NCI-H748 (cell line): ENCODE measurements around the gene RASA3.
"Not testable (repeated sequence)": the region's sequence is repeated elsewhere in the genome, so short reads cannot be mapped to it uniquely, and the experiment has no call there.

Experiments used
- DNase-seq: peaks from one replicate; lab custom pipeline; 2025; ENCODE audit not compliant: unreplicated experiment; lab: John Stamatoyannopoulos, UW

RASA3 gene

DNA sequence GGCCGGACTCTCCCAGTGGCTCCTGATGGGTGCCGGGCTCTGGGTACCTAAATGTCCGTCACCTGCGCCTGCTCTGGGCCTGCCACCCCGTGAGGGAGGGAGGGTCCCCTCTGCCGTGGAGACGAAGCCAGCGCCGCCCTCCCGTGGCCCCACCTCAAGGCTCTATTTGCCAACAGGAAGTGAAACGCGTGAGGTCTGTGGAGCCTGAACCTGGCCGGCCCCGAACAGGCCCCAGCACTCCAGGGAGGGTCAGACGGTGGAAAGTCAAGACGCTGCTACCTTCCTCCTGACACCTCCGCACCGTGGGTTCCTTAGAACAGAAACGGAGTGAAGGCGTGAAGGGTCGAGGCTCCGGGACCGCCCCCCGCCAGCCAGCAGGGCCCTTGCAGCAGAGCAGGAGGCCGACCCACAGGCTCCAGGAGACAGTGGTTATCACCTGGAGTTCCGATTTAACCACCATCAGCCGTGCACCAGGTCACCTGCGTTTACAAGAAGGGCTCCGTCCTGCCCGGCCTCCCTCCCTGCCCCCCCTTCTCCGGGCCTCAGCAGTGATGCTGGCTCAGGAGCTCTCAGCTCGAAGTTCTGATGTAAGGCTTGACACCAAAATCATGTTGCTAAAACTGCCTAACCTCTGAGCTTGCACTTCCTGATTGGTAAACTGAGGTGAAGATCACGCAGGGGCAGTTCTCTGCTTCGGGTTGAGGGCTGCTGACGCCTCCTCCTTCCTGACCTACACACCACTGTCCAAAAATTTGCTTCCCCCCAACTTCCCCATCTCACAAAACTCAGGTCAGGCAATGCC is 107.6 kb downstream of the RASA3 start:
- no peak for DNase-seq

GRCh38 chr13:114023716-114024602 is 108.5 kb downstream of the RASA3 start:
- DNase-seq, result no peak

DNA sequence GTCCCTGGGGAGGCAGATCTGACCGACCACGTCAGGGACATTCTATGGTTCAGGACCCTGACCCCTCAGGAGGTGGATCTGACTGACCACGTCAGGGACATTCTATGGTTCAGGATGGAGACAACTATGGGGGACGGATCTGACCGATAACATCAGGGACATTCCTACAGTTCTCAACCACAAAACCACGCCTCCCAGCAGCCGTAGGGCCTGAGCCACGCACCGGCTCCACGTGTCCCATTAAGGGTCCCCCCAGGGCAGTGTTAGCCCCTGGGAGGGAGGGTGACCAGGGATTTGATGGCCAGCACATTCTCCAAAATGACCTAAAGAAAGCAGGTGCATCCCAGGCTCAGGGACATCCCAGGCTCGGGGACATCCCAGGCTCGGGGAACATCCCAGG is 109.5 kb downstream of the RASA3 start:
- no peak for DNase-seq

DNA sequence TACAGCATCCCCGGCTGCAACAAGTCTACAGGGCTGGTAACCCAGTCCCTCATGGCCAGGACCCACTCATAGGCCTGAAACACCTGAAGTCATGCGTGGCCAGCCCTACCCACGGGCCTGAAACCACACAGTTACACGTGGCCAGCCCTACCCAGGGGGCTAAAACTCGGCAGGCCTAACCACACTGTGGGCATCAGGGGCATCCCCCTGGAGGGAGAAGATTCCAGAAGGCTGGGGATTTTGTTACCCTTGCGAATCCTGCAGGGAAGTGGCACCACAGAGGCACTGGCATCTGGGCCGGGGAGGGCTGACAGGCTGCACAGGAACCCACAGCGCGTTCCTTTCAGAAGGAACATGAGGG is 110.1 kb downstream of the RASA3 start:
- no peak for DNase-seq

DNA sequence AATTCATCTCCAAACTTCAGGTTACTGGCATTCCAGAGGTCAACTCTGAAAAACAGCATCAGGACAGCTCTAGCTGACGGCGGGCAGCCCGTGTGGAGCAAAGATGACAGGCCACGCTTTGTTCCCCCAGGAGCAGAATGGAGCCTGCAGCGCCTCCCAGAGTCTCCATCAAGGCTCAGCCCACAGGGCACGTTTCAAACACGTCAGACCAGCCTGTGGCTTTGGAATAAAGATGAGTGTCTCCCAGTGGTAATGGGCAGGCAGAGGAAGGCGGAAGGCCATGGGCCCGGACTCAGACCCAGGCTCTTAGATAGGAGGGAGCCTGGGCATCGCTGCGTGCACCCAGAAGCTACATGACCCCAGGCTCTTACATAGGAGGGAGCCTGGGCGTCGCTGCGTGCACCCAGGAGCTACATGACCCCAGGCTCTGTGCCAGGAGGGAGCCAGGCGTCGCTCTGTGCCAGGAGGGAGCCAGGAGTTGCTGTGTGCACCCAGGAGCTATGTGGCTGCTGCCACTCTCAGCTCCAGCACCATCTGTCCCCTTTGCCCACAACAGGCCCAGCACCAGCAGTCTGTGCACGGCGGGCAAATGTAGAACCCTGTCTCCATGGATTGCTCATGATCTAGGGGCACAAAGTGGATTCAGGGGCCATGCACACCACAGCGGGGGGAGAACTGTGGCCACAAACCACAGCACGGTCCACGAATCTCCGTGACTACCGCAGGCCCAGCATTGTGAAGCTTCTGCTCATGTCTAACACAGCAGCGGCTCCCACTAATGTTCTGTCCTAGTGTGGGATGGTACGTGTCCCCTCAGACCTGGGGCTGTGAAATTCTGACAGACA is 110.7 kb downstream of the RASA3 start:
- DNase-seq, result no peak

GRCh38 chr13:114020750-114021463 is 111.5 kb downstream of the RASA3 start:
- no peak for DNase-seq

- DNase-seq, result not testable (repeated sequence)
These were observed 112.3 kb downstream of the RASA3 start for GRCh38 chr13:114020134-114020533.

DNA sequence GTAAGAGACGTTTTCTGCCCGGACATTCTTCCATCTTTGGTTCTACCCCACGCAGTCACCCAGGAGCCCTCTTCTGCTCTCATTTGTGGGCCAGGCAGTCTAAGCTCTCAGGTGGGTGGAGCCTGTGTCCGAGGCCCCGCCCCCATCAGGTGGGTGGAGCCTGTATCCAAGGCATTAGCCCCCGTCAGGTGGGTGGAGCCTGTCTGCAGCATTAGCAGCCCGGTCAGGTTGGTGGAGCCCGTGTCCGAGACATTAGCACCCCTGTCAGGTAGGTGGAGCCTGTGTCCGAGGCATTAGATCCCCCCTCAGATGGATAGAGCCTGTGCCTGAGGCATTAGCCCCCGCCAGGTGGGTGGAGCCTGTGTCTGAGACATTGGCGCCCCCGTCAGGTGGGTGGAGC is 113.1 kb downstream of the RASA3 start:
- no peak for DNase-seq

DNA sequence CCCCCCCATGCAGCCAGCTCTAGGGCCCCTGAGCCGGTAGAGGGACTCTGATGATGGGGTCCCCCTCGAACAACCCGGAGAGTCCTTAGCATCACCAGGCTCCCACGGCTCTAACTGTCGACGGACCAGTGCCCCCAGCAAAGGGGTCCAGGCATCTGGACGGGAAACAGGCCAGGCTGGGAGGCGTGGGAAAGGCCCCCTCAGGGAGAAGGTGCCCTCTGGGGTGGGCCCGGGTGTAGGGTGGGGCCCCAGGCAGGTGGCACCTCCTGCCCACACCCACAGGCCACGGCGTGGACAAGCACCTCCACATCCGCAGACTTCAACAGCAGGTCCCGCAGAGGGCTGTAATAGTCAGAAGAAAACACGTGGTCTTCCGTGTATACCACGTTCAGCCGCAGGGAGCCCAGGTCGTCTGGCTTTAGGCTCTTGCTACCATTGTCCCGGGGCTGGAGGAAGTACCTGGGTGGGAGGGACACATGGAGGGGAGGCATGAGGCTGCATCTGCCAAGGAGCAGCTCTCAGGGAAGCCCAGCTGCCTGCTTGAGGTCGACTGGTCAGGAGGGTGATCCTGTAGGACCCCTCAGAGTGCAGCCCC is 113.9 kb downstream of the RASA3 start:
- DNase-seq, result no peak

- DNase-seq, result no peak
These were observed 114.5 kb downstream of the RASA3 start for GRCh38 chr13:114017966-114018365.

DNA sequence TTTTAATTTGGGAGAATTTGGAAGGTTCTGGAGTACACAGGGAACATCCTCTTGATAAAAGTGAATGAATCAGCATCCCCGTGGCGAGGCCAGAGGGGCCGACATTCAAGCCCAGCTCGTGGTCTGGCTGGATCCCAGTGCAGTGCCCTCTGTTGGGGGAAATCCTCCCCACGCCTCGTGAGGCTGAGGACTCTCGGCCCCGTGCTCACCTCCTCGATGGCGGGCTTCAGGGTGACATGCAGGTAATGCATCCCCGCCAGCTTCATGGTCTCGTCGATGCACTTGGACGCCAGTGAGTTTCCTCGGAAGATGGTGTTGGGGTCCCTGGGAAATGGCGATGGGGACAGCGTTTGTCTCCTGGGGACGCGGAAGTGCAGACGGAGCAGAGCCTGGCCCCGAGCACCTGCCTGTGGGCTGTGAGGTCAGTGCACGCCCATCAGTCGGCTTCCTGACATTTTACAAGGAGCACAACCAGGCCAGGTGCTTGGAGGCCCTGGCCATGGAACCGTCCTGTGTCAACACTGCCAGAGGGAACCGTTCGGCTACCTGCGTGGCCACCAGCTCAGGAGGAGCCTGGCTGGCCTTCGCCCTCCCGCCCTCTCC is 115.3 kb downstream of the RASA3 start:
- DNase-seq, result no peak

GRCh38 chr13:114016321-114017027 is 115.9 kb downstream of the RASA3 start:
- DNase-seq, result no peak

GRCh38 chr13:114015969-114016295 is 116.5 kb downstream of the RASA3 start:
- no peak for DNase-seq

DNA sequence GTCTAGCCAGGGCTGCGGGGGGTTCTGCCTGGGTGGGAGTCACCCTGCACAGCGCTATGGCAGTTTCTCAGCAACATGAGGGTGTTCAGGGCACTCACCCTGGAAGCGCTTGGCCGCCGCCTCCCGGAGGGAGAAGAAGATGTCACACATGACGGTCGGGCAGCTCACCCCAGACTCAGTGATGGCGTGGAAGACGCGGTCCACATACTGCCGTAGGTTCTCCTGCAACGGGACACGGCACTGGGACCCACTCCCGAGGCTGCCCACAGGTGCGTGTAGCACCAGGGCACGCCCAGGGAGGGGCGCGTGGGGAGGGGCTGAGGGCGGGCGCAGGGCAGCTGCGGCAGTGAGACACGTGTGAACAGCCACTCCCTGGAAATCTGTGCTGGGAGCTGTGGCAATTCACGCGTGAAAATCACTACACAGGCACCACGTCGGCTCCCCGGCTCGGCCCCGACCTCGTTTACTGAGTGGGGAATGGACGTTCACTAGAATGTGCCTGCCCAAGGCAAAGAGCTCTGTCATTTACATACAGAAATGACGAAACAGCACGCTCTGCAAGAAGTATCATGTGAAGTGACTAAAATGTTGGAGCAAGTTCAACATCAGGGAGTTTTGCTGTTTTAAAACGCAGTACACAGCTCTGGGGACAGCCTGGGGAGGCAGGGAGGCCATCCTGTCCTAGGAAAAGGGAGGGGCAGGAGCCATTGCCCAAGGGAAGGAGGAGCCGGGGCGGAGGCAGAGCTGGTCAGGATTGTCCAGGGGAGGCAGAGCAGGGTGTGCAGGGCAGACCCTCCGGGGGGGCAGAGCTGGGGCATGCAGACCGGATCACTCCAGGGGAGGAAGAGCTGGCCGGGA is 117.1 kb downstream of the RASA3 start:
- DNase-seq, result no peak

GRCh38 chr13:114013952-114014629 is 118.3 kb downstream of the RASA3 start:
- no peak for DNase-seq

GRCh38 chr13:114013336-114013735 is 119.1 kb downstream of the RASA3 start:
- DNase-seq, result no peak

DNA sequence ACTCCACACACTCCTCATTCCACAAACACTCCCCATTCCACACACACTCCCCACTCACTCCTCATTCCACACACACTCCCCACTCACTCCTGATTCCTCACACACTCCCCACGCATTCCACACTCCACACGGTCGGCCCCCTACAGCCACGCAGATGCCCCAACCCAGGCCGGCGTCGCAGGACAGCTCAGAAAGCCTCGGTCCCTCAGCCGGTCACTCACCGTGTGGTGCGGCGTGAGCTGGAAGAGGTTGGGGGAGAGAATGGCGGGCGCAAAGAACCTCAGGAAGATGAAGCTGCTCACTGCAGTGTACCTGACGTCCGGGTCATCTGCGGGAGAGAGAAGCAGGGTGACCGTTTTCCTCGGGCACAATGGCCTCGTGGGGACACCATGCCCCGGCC is 119.5 kb downstream of the RASA3 start:
- DNase-seq, result no peak

DNA sequence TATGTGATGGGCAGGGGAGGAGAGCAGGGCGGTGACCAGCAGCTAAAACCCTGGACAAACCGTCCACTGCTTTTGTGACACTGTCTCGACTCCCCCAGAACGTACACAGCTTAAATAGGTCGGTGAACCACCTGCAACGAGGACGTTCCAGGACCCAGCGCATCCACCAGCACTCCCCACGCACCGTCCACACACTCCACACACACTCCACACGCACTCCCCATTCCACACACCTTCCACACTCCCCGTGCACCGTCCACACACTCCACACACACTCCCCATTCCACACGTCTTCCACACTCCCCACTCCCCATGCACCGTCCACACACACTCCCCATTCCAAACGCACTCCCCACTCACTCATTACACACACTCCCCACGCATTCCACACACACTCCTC is 120.3 kb downstream of the RASA3 start:
- DNase-seq, result no peak
